Measurements from ENCODE around the gene FBXO21.

The FBXO21 gene

GRCh38 chr12:117210266-117210918, 20.1 kb upstream of the FBXO21 start:
- TF ChIP-seq PATZ1 (CRISPR knock-in tag; IDR thresholded peaks at IDR 0.05; ENCODE audit: borderline replicate concordance): no peak
- no peak for TF ChIP-seq GLIS3 (CRISPR knock-in tag; IDR thresholded peaks at IDR 0.05)
- TF ChIP-seq ZC3H10 (CRISPR knock-in tag; IDR thresholded peaks at IDR 0.05): no peak
- no peak for TF ChIP-seq PPARA (CRISPR knock-in tag; IDR thresholded peaks at IDR 0.05; ENCODE audit: borderline replicate concordance)
- TF ChIP-seq ZFP3 (CRISPR knock-in tag; IDR thresholded peaks at IDR 0.05): no peak
- no peak for TF ChIP-seq ZNF8 (CRISPR knock-in tag; IDR thresholded peaks at IDR 0.05)
- TF ChIP-seq ARNTL (CRISPR knock-in tag; IDR thresholded peaks at IDR 0.05; ENCODE audit: borderline replicate concordance, low read depth): no peak
- TF ChIP-seq, protein P1, sequence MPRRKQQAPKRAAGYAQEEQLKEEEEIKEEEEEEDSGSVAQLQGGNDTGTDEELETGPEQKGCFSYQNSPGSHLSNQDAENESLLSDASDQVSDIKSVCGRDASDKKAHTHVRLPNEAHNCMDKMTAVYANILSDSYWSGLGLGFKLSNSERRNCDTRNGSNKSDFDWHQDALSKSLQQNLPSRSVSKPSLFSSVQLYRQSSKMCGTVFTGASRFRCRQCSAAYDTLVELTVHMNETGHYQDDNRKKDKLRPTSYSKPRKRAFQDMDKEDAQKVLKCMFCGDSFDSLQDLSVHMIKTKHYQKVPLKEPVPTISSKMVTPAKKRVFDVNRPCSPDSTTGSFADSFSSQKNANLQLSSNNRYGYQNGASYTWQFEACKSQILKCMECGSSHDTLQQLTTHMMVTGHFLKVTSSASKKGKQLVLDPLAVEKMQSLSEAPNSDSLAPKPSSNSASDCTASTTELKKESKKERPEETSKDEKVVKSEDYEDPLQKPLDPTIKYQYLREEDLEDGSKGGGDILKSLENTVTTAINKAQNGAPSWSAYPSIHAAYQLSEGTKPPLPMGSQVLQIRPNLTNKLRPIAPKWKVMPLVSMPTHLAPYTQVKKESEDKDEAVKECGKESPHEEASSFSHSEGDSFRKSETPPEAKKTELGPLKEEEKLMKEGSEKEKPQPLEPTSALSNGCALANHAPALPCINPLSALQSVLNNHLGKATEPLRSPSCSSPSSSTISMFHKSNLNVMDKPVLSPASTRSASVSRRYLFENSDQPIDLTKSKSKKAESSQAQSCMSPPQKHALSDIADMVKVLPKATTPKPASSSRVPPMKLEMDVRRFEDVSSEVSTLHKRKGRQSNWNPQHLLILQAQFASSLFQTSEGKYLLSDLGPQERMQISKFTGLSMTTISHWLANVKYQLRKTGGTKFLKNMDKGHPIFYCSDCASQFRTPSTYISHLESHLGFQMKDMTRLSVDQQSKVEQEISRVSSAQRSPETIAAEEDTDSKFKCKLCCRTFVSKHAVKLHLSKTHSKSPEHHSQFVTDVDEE (CRISPR knock-in tag; IDR thresholded peaks at IDR 0.05): no peak
- TF ChIP-seq ZNF565 (CRISPR knock-in tag; conservative IDR thresholded peaks at IDR 0.05; ENCODE audit: low read depth): no peak
- TF ChIP-seq, protein P2, sequence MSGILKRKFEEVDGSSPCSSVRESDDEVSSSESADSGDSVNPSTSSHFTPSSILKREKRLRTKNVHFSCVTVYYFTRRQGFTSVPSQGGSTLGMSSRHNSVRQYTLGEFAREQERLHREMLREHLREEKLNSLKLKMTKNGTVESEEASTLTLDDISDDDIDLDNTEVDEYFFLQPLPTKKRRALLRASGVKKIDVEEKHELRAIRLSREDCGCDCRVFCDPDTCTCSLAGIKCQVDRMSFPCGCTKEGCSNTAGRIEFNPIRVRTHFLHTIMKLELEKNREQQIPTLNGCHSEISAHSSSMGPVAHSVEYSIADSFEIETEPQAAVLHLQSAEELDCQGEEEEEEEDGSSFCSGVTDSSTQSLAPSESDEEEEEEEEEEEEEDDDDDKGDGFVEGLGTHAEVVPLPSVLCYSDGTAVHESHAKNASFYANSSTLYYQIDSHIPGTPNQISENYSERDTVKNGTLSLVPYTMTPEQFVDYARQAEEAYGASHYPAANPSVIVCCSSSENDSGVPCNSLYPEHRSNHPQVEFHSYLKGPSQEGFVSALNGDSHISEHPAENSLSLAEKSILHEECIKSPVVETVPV (CRISPR knock-in tag; IDR thresholded peaks at IDR 0.05): no peak
- TF ChIP-seq RARB (CRISPR knock-in tag; IDR thresholded peaks at IDR 0.05): no peak
- no peak for ATAC-seq

DNA sequence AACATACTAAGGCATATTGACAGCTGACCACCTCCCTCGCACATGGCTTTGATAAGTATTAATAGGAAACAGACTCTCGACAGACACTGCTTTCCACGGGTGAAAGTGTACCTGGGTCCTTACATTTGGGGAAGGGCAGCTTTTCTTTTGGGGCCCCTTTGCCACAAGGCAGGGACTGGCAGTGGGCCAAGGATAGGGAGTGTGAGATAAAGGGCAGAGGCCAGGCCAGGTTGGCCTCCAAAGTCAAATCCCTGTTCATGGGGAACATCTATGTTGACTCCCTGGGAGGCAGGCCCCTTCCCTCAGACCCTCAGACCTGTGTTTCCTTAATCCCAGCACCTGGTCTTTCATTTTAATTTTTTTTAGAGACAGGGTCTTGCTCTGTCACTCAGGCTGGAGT, 19.4 kb upstream of the FBXO21 start:
- no peak for ATAC-seq

GRCh38 chr12:117208811-117209455, 18.7 kb upstream of the FBXO21 start:
- ATAC-seq: no peak
- TF ChIP-seq PATZ1 (CRISPR knock-in tag; IDR thresholded peaks at IDR 0.05; ENCODE audit: borderline replicate concordance) (no peak), RARB (CRISPR knock-in tag; IDR thresholded peaks at IDR 0.05) (no peak), ZFP30 (CRISPR knock-in tag; IDR thresholded peaks at IDR 0.05) (no peak), CREB5 (CRISPR knock-in tag; IDR thresholded peaks at IDR 0.05; ENCODE audit: low read depth) (no peak), TOX (CRISPR knock-in tag; IDR thresholded peaks at IDR 0.05; ENCODE audit: borderline replicate concordance) (no peak), ZNF70 (CRISPR knock-in tag; IDR thresholded peaks at IDR 0.05) (no peak), ZC3H10 (CRISPR knock-in tag; IDR thresholded peaks at IDR 0.05) (no peak), SNAI2 (CRISPR knock-in tag; IDR thresholded peaks at IDR 0.05) (no peak), BACH2 (CRISPR knock-in tag; IDR thresholded peaks at IDR 0.05; ENCODE audit: borderline replicate concordance) (no peak), TCF4 (CRISPR knock-in tag; IDR thresholded peaks at IDR 0.05; ENCODE audit: borderline replicate concordance) (no peak), POU6F1 (CRISPR knock-in tag; IDR thresholded peaks at IDR 0.05; ENCODE audit: borderline replicate concordance, low read depth) (no peak), PPARA (CRISPR knock-in tag; IDR thresholded peaks at IDR 0.05; ENCODE audit: borderline replicate concordance) (no peak), ISL1 (CRISPR knock-in tag; IDR thresholded peaks at IDR 0.05) (no peak)

More for the DNA sequence above, 19.4 kb upstream of the FBXO21 start:
- TF ChIP-seq ZC3H10 (CRISPR knock-in tag; IDR thresholded peaks at IDR 0.05) (no peak), CREB5 (CRISPR knock-in tag; IDR thresholded peaks at IDR 0.05; ENCODE audit: low read depth) (no peak), ZNF565 (CRISPR knock-in tag; conservative IDR thresholded peaks at IDR 0.05; ENCODE audit: low read depth) (no peak), TOX (CRISPR knock-in tag; IDR thresholded peaks at IDR 0.05; ENCODE audit: borderline replicate concordance) (no peak)

Data from SK-N-SH treated with all-trans-retinoic acid at 6 μM for 48 hours (cell line).